Pancreas (tissue), 10 donors: Measurements from ENCODE around the gene CDK19. TPM values are rescaled to one million over a fixed set of nuclear protein-coding genes. Genes with fewer than 3 reads are reported as not detected.

ENCODE experiments used
- ATAC-seq, 4 donors: fragments of 200-7000 bp; cut with Tn5 transposase; one replicate each; pipeline versions ENCODE4 v1.8.0 to v1.9.1; 2020; ENCODE audit warnings: mild to moderate bottlenecking in 4 of 4, moderate library complexity in 4 of 4
- DNase-seq, 6 donors: peaks; one replicate each; pipeline ENCODE4 v3.0.0-alpha.2; 2020
- FAIRE-seq: peaks from 2 replicates; lab custom pipeline; 2012; peaks lifted over from hg19 to GRCh38; lab: Jason Lieb, UNC
- H3K27ac ChIP-seq, 4 donors: fragments of 200-600 bp; sonication (generic); 1 replicate in 3 of 4; 2 replicates in 1 of 4; pipeline versions ENCODE4 v1.5.0 to v1.8.0; 2020
- H3K27me3 ChIP-seq, 4 donors: fragments of 200-600 bp; one replicate each; pipeline ENCODE4 v1.8.0; 2021
- H3K36me3 ChIP-seq, 3 donors: fragments of 200-600 bp; sonication (generic) in 1 of 3; one replicate each; pipeline versions ENCODE4 v1.5.0 to v1.8.0; 2020 to 2021
- H3K4me1 ChIP-seq, 3 donors: fragments of 200-600 bp; one replicate each; pipeline ENCODE4 v1.8.0; 2021
- H3K4me3 ChIP-seq, 4 donors: fragments of 200-600 bp; sonication (generic) in 2 of 4; one replicate each; pipeline versions ENCODE4 v1.5.0 to v1.8.0; 2020 to 2021
- H3K9me3 ChIP-seq, 4 donors: fragments of 200-600 bp; one replicate each; pipeline ENCODE4 v1.8.0; 2021
- CTCF ChIP-seq, 4 donors: fragments of 200-600 bp; sonication (generic) in 3 of 4; IDR thresholded peaks; one replicate each; pipeline versions ENCODE4 v1.5.0 to v1.8.0; 2021; ENCODE audit warnings: antibody characterized with exemption in 4 of 4
- WGBS, 2 donors: extraction: QIAGEN DNeasy Blood & Tissue Kit; methylation state at CpG; one replicate each; pipeline ENCODE4 v1.1.7; 2013; 5-methylcytosine and 5-hydroxymethylcytosine counted together
- intact Hi-C, 3 donors: fragments of 100-400 bp; cut with DNase I; formaldehyde crosslinking; loops; one replicate each; pipeline versions ENCODE4 v1.11.1 to v1.14.2; 2022
- polyA plus RNA-seq, 2 donors: library from polyadenylated mRNA; stranded (reverse); fragments of 200-250 nt; gene quantifications; one replicate each; pipeline ENCODE4 v1.2.3, GENCODE V29; 2013
- total RNA-seq, 6 donors: library from RNA; stranded (reverse); fragmentation: NEBNext Ultra II Directional in 4 of 6; extraction: Animal tissue kit (Norgen Biotek cat#: 25700) in 4 of 6; gene quantifications; one replicate each; pipeline versions ENCODE4 v1.2.1 to v1.2.4, GENCODE V29; 2021 to 2023
- donor health status: healthy with polysubstance abuse.
- donor health status: DM: no; HTN: no; CAD: no; lungs with moderate emphysema.
- donor health status: DM: no; HTN: no; CAD: no.
- donor health status: control.
- donor health status: control.
- donor health status: Bipolar disorder and iron deficiency.
- donor health status: DM: yes; HTN: yes; CAD: no.
- donor health status: DM: no; HTN: no; CAD: no.
- donor health status: DM: no; HTN: no; CAD: no.
- donor health status: DM: yes; HTN: yes; CAD: no.

Gene CDK19
- total RNA-seq (10 to 100 TPM in 1 of 6 donors, 1 to 10 TPM in 5; 3.3 to 14.7 (median 5.9) TPM), polyA plus RNA-seq (1 to 10 TPM; 2.4 to 4.3 TPM)

- intact Hi-C loops: no loop called here
- Histone ChIP-seq H3K4me1 (peaks cover 0 to 8% (median 5%) of the 10 kb centered on the region in 3 donors), H3K27me3 (no peaks in the 10 kb centered on the region), H3K9me3 (no peaks in the 10 kb centered on the region), H3K36me3 (no peaks in the 10 kb centered on the region), H3K27ac (peak within 1 kb of the TSS; percentile 70 to 92 (median 90)), H3K4me3 (peak within 1 kb of the TSS; percentile 74 to 95 (median 93))
- WGBS, 2 donors: 0 to 1% methylated on average over 47 to 48 of the region's 48 CpGs
- FAIRE-seq: peak; percentile 63
- ATAC-seq: peak; percentile 92 to 96 (median 94)
- TF ChIP-seq CTCF (IDR thresholded peaks at IDR 0.05): no peak
- DNase-seq: peak; percentile 88 to 99 (median 98)
Measured at GRCh38 chr6:110815411-110816409, at the start of gene CDK19. TSS of gene CDK19 (minus strand) at chr6:110815469. CDS start at chr6:110815136, 333 bp downstream.

- no peak for TF ChIP-seq CTCF (IDR thresholded peaks at IDR 0.05)
- Histone ChIP-seq H3K4me3 (no peak overlapping the region), H3K27ac (no peak overlapping the region), H3K36me3 (no peaks in the 10 kb centered on the region), H3K4me1 (no peaks in the 10 kb centered on the region), H3K27me3 (no peaks in the 10 kb centered on the region), H3K9me3 (no peaks in the 10 kb centered on the region)
- no peak for ATAC-seq
- no peak for FAIRE-seq
- DNase-seq: no peak
- 41 to 54% methylated on average over 2 of the region's 2 CpGs for WGBS, 2 donors
- intact Hi-C loops: no loop called here
Measured at GRCh38 chr6:110864824-110865223, 49.6 kb upstream of the CDK19 start.

- DNase-seq: no peak
- TF ChIP-seq CTCF (IDR thresholded peaks at IDR 0.05): no peak
- no peaks in the 10 kb centered on the region for H3K36me3 ChIP-seq
- no peaks in the 10 kb centered on the region for H3K27me3 ChIP-seq
- 90 to 93% methylated on average over 12 of the region's 12 CpGs for WGBS, 2 donors
- no peak for FAIRE-seq
- peak in 1 of 4 donors; percentile 46 for ATAC-seq
- H3K4me1 ChIP-seq: no peaks in the 10 kb centered on the region
- no peaks in the 10 kb centered on the region for H3K9me3 ChIP-seq
- H3K27ac ChIP-seq: no peak overlapping the region
- intact Hi-C loops: no loop called here
- H3K4me3 ChIP-seq: no peak overlapping the region
Measured at GRCh38 chr6:110859335-110859792, 44.1 kb upstream of the CDK19 start.

GRCh38 chr6:110858562-110859214 lies 43.4 kb upstream of the CDK19 start:
- H3K27me3 ChIP-seq: no peaks in the 10 kb centered on the region
- no peak for FAIRE-seq
- no peaks in the 10 kb centered on the region for H3K9me3 ChIP-seq
- intact Hi-C loops: no loop called here
- H3K36me3 ChIP-seq: no peaks in the 10 kb centered on the region
- ATAC-seq: no peak
- peak in 1 of 6 donors; percentile 54 for DNase-seq
- TF ChIP-seq CTCF (IDR thresholded peaks at IDR 0.05): no peak
- 94 to 95% methylated on average over 31 of the region's 31 CpGs for WGBS, 2 donors
- H3K4me1 ChIP-seq: no peaks in the 10 kb centered on the region
- H3K27ac ChIP-seq: no peak overlapping the region
- H3K4me3 ChIP-seq: no peak overlapping the region
